NCI-H1092 treated with DMSO at 0.1 percent for 48 hours (cell line): Measurements from ENCODE around the gene YBEY.

ENCODE experiments used
- DNase-seq: peaks from one replicate; lab custom pipeline; 2025; lab: John Stamatoyannopoulos, UW

YBEY gene

DNA sequence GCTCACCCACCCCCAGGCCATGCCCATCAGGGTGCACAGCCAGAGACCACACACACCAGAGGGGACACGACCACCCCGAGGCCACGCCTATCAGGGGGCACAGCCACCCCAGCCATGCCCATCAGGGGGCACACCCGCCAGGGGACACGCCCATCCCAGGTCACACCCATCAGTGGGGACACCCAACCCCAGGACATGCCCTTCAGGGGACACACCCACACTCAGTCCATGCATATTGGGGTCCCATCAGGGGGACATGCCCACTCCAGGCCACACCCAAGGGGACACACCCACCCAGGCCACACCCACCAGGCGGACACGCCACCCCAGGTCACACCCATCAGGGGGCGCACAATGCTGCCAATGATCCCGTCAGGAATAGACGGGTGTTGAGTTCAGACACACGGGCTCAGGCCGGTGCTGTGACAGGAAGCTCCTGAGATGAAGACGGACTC lies 21.4 kb upstream of the YBEY start:
- DNase-seq = no peak

DNA sequence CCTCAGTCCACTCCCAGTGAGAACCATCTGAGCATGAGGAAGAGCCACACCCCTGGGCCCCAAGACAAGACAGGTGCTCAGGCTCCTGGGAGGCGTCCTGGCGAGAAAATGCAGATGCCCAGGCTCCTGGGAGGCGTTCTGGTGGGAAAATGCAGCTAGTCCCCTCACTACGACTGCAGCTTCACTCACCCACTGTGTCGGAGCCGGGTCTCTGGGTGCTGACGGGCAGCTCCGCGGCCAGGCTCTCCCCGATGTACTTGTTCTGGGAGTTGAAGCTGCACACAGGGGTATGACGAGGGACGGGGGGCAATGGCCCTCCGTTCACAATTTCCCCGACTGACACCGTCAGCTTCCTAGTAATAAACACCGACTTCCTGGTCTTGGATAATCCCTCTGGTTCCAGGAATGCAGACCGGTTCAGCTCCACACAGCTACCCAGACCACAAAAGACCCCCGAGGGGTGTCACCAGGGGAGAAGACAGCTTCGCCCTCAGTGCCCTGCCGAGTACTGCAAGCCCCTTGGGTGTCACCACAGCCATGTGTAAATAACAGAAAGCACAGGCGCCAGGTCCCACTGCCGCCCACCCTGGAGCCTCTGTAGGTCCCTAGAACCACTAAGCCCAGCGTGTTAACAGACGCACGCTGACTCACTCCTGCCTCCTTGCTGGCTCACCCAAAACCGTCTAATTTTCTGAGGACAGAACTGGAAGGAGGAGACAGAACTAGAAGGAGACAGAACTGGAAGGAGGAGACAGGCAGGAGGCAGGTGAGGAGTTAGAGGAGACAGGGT lies 20.2 kb upstream of the YBEY start:
- no peak for DNase-seq

GRCh38 chr21:46266946-46267345 lies 19.2 kb upstream of the YBEY start:
- DNase-seq = no peak

DNA sequence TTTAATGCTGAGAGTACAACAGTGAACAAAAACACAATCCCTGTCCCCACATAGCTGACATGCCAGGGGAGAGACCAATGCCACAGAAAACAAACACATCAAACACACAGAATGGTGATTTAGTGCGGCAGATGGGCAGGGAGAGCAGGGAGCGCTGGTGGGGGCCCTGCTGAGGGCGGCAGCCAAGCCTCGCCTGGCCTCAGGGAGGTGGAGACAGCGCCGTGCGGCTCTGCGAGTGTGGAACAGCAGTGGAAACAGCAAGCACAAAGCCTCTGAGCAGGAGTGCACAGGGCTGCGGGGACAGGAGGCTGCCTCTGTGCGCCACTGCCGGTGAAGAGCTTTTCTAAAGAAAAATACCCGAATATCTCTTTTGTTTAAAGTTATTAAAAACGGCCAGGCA lies 17.8 kb upstream of the YBEY start:
- DNase-seq = no peak

GRCh38 chr21:46269466-46269865 lies 16.7 kb upstream of the YBEY start:
- no peak for DNase-seq

DNA sequence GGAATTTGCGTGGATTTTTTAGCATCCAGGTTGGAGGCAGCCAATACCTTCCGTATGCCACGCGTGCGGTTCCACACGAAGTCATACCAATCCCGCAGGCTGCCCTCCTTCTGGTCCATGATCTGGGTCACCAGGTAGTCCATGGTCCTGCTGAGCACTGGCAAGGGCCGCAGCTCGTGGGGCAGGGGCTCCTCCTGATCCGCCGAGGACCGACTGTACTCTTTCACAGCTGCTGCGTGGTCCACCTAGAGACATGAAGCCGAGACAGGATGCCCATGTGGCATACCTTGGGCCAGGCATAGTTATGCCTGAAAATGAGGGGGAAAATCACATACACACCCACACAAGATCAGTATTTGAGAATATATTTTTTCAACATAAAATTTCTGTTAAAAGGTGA lies 12.8 kb upstream of the YBEY start:
- DNase-seq = no peak

DNA sequence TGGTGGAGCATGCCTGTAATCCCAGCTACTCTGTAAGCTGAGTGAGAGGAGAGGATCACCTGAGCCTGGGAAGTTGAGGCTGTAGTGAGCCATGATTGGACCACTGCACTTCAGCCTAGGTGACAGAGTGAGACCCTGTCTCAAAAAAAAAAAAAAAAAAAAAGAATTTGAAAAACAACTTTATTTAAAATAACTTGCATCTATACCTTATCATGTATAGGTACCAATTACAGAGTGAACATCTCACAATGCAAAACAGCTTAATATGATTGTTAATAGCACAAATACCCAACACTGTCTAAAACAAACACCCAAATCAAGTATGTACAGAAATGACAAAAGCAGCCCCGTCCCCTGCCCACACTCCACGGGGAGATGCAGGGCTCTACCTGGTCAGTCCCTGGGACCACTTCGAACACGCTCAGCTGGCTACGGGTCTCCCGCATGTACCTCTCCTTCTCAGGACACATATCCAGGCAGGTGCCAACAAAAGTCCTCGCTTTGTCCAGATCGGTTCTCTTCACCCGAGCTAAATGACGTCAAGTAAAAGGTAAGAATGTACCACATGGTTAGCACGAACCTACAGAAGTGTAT lies 11.2 kb upstream of the YBEY start:
- DNase-seq = no peak

GRCh38 chr21:46284077-46284644 lies 2.0 kb upstream of the YBEY start:
- DNase-seq = no peak

GRCh38 chr21:46284733-46285132 lies 1.4 kb upstream of the YBEY start:
- no peak for DNase-seq

DNA sequence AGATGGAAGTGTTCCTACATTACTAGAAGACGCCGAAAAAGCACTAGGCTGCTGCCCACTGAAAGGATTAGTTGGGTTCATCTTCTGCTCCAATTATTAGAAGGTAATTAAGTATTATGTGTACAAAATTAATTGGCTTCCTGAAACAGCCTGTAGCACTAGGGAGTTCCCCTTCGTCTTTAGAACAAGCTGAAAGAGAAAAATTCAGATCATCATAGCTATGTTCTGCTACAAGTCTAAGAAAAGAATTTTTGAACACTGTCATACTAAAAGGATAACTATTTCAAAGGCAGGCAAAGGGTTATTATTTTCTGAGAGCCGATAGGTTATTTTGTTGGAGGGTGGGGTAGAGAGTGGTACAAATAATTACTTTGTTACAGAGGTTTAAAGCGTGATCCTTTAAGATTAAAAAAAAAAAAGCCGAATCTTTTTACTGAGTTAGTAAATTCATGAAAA lies 908 bp upstream of the YBEY start, which contains the start of gene MCM3AP:
TSS of gene MCM3AP (minus strand) at position 406 of the 456 bp plus-strand sequence. CDS start at position 81, 325 bp downstream.
- DNase-seq = no peak

DNA sequence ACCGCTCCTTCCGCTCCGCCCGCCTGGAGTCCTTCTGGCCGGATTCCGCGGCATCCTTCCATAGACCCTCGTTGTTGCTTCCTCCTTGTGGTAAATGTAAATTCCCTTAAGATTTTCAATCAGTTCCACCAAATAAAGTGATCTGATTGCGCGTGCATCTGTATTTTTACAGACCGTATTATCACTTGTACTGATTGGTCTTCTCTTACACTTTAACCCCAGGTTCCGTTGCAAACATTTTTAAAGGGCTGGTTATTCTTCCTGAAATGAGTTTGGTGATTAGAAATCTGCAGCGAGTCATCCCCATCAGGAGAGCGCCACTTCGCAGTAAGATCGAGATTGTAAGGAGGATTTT lies 483 bp downstream of the YBEY start:
- DNase-seq = no peak

- DNase-seq = no peak
These were observed 1.4 kb downstream of the YBEY start for GRCh38 chr21:46287541-46287940.

DNA sequence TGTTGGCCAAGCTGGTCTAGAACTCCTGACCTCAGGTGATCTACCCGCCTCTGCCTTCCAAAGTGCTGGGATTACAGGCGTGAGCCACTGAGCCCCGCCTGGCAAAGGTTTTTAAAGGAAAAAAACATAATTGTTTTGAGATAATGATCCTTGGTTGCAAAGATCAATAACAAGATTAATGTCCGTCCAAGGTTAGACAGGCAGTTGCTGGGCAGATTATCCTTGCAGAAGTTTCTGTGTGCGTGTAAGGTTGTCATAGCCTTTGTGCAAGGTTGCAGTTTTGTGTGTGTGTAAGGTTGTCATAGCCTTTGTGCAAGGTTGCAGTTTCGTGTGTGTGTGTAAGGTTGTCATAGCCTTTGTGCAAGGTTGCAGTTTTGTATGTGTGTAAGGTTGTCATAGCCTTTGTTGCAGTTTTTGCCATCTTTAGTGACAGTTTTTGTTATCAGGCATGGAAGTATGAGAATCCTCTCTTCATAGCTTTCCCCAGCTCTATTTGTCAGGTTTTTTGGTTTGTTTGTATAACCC lies 3.6 kb downstream of the YBEY start:
- no peak for DNase-seq

GRCh38 chr21:46291561-46291960 lies 5.4 kb downstream of the YBEY start:
- no peak for DNase-seq

DNA sequence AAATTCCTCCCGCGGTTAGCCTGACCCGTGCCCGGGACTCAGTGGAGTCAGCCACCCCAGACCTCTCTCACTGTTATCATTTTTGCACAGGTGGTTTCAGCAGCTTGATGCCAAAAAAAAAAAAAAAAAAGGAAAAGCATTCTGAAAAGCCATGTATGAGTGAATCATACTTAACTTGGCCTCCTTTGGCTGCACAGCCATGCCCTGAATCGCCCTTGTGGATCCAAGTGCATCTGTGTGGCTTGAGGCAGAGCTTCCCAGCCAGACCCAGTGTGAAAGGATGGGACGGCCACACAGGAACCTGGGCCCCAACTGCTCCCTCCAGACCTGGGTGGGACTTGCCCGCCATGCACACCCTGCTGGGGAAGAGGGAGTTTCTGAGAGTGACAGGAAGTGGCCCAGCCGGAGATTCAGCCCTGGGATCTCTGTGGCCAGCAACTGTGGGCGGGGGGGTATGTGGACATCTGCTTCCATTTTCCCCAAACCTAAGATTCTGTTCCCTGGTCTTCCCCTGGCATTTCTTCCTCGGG lies 8.6 kb downstream of the YBEY start:
- DNase-seq = no peak

GRCh38 chr21:46295177-46295770 lies 9.1 kb downstream of the YBEY start:
- peak; percentile 36 for DNase-seq

DNA sequence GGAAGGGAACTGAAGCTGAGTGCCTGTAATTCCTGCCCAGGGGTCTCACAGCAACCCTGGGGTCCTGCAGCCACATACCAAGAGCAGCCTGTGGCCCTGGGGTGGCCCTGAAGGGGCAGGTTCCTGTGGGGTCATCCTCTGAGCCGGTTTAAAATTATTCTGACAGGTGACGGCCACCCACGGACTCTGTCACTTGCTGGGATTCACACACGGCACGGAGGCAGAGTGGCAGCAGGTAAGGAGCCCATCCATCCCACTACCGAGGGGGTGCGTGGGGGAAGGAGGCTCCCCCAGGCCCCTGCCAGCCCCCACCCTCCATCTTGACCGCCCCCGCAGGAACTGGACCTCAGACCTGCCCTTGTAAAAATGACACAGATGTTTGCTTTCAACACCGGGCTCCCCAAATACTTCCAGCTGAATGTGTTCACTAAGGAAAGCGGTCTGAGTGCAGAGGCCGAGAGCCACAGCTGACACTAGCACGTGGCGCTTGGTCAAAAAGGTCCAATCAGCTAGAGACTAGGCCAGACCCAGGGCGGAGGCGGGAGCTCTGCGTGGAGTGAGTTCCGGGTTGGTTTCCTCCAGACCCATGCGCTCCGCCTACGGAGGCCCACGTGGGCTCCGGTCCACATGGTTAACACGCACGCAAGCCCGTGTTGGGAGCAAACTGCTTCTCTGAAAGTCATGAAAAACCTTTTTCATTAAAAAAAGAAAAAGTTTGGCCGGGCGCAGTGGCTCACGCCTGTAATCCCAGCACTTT lies 10.0 kb downstream of the YBEY start:
- DNase-seq = peak; percentile 89

GRCh38 chr21:46297338-46298271 lies 11.5 kb downstream of the YBEY start:
- peak; percentile 45 for DNase-seq

GRCh38 chr21:46299167-46299566 lies 13.0 kb downstream of the YBEY start:
- no peak for DNase-seq

GRCh38 chr21:46301759-46302158 lies 15.6 kb downstream of the YBEY start:
- no peak for DNase-seq
